ENCODE results near the gene PANK1.

- TF ChIP-seq CTCF (IDR thresholded peaks at IDR 0.05) (no peak), EP300 (IDR thresholded peaks at IDR 0.05; ENCODE audit: low read depth) (no peak), POLR2A (IDR thresholded peaks at IDR 0.05) (no peak), POLR2AphosphoS5 (IDR thresholded peaks at IDR 0.05) (no peak)
Observed at GRCh38 chr10:89657302-89657701, 12.3 kb upstream of the PANK1 start.

Data from transverse colon (tissue), 4 donors.